AG04450 (cell line): Measurements from ENCODE around the gene GBP1. TPM values are rescaled to one million over a fixed set of nuclear protein-coding genes. Genes with fewer than 3 reads are reported as not detected.

Experiments used
- CTCF ChIA-PET: fragments of 300-600, 350-600 bp; formaldehyde crosslinking; extraction: SDS; loops from one replicate; lab custom pipeline; 2022; ENCODE audit warnings: antibody characterized with exemption, inconsistent platforms; lab: Charles Lee
- POLR2A ChIA-PET: fragments of 350-600 bp; formaldehyde crosslinking; extraction: SDS; loops from one replicate; lab custom pipeline; 2021; ENCODE audit warnings: antibody characterized with exemption, inconsistent platforms; lab: Yijun Ruan, JAX
- DNase-seq: peaks from one replicate; pipeline ENCODE4 v3.0.0-alpha.2; 2011; ENCODE audit warnings: low read depth, low spot score
- H3K27ac ChIP-seq: one replicate; pipeline ENCODE4 v1.5.1; 2012; ENCODE audit warnings: low read depth, low read length, control low read depth
- H3K27me3 ChIP-seq: one replicate; pipeline ENCODE4 v1.6.0; 2012; ENCODE audit warnings: low read length; ENCODE audit not compliant: control insufficient read depth, insufficient read depth
- H3K4me3 ChIP-seq: 2 replicates; pipeline ENCODE4 v1.5.1; 2011; ENCODE audit warnings: mild to moderate bottlenecking, low read depth, low read length, control low read depth
- H3K9me3 ChIP-seq: 2 replicates; pipeline ENCODE4 v1.5.1; 2012; ENCODE audit warnings: low read length; ENCODE audit not compliant: control insufficient read depth, insufficient read depth
- CTCF ChIP-seq: IDR thresholded peaks from 2 replicates; pipeline ENCODE4 v1.5.1; 2011; ENCODE audit warnings: low read depth, low read length, control low read depth, inconsistent platforms
- polyA plus RNA-seq: library from polyadenylated mRNA; depleted of rRNA; stranded (reverse); fragments of >200 nt; gene quantifications from 2 replicates; pipeline ENCODE4 v1.2.3, GENCODE V29; 2011

GBP1 gene
- polyA plus RNA-seq, 1 experiment, result 103 TPM

- Histone ChIP-seq H3K27me3 (peaks cover 2% of the 10 kb centered on the region), H3K4me3 (no peak overlapping the region), H3K9me3 (no peaks in the 10 kb centered on the region), H3K27ac (no peak overlapping the region)
- ChIA-PET CTCF (interaction anchor here (1.5 to 2.5 kb wide), 3 partner anchors 15 to 86 kb away, joined by 6 to 14 read pairs (median 10); no protein-coding TSS in a partner anchor), POLR2A (no interaction called here)
- DNase-seq, result no peak
- no peak for TF ChIP-seq CTCF
Observed at GRCh38 chr1:89070509-89070908, 5.5 kb upstream of the GBP1 start.

DNA sequence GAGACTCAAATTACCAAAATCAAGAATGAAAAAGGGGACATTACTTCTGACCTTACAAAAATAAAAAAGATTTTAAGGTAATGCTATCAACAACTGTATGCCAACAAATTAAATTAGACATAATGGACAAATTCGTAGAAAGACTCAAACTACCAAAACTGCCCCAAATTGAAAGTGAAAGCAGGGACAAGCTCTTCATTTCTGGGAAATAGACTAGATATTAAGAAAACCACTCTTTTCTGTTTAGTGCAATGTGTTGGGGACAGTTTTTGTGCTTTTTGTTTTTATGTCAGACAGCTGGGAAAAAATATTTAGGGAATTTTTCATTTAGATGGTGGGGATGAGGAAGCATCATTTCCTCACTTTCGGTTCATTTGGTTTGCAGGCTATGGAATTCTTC, 4.9 kb upstream of the GBP1 start:
- Histone ChIP-seq H3K27me3 (peaks cover 2% of the 10 kb centered on the region), H3K9me3 (no peaks in the 10 kb centered on the region), H3K27ac (no peak overlapping the region), H3K4me3 (0 out of 2 replicates have a peak overlapping the region, but pooled peaks have one; percentile 5)
- no peak for DNase-seq
- no peak for TF ChIP-seq CTCF
- POLR2A ChIA-PET, result no interaction called here
- CTCF ChIA-PET, result interaction anchor here (1.5 to 2.5 kb wide), 4 partner anchors 16 to 288 kb away, joined by 6 to 14 read pairs (median 8); no protein-coding TSS in a partner anchor

- Histone ChIP-seq H3K27ac (no peak overlapping the region), H3K27me3 (peaks cover 2% of the 10 kb centered on the region), H3K4me3 (no peak overlapping the region), H3K9me3 (no peaks in the 10 kb centered on the region)
- peak; percentile 20 for DNase-seq
- POLR2A ChIA-PET, result no interaction called here
- no peak for TF ChIP-seq CTCF
- CTCF ChIA-PET, result interaction anchor here (2.2 to 2.5 kb wide), 2 partner anchors 17 to 290 kb away, joined by 7 to 14 read pairs; no protein-coding TSS in a partner anchor
Observed at GRCh38 chr1:89068291-89068690, 3.3 kb upstream of the GBP1 start.

- CTCF ChIA-PET, result interaction anchor here (0.9 to 2.3 kb wide), 3 partner anchors 62 to 91 kb away, joined by 3 to 17 read pairs (median 6); no protein-coding TSS in a partner anchor
- POLR2A ChIA-PET, result interaction anchor here (0.6 to 2.0 kb wide), 2 partner anchors 42 to 52 kb away, joined by 3 to 7 read pairs; partner anchors contain the start of gene GBP3
Observed at GRCh38 chr1:89064632-89065031, 376 bp downstream of the GBP1 start.

More at GRCh38 chr1:89064632-89065031, 376 bp downstream of the GBP1 start:
- Histone ChIP-seq H3K27me3 (no peaks in the 10 kb centered on the region), H3K9me3 (no peaks in the 10 kb centered on the region), H3K4me3 (peak overlapping the region; percentile 77), H3K27ac (peak overlapping the region; percentile 95)
- TF ChIP-seq CTCF, result no peak
- DNase-seq, result no peak
